Hepatocyte (in vitro differentiated cells): ENCODE measurements around the gene MAP3K4. TPM values are rescaled to one million over a fixed set of nuclear protein-coding genes. Genes with fewer than 3 reads are reported as not detected.
A peak's percentile ranks its signal among the peaks of the same experiment; 100 is the strongest.
"Not testable (repeated sequence)": the region's sequence is repeated elsewhere in the genome, so short reads cannot be mapped to it uniquely, and the experiment has no call there.

Experiments
- DNase-seq: peaks from one replicate; pipeline ENCODE4 v3.0.0-alpha.2; 2016; ENCODE audit warnings: low spot score
- H2AFZ ChIP-seq: fragments of 200-600 bp; sonication (generic); 2 replicates; pipeline ENCODE4 v1.6.0; 2016; ENCODE audit warnings: antibody characterized with exemption, mild to moderate bottlenecking
- H3K27ac ChIP-seq: fragments of 200-600 bp; sonication (generic); 2 replicates; pipeline ENCODE4 v1.5.1; 2016; ENCODE audit warnings: mild to moderate bottlenecking
- H3K27me3 ChIP-seq: fragments of 200-600 bp; sonication (generic); 2 replicates; pipeline ENCODE4 v1.6.1; 2016
- H3K36me3 ChIP-seq: fragments of 200-600 bp; sonication (generic); replicated peaks from 2 replicates; pipeline ENCODE4 v1.5.1; 2016; ENCODE audit warnings: low read depth; ENCODE audit not compliant: insufficient read depth
- H3K4me1 ChIP-seq: fragments of 200-600 bp; sonication (generic); 2 replicates; pipeline ENCODE4 v1.5.1; 2016; ENCODE audit warnings: mild to moderate bottlenecking, moderate library complexity; ENCODE audit not compliant: insufficient read depth
- H3K4me2 ChIP-seq: fragments of 200-600 bp; sonication (generic); 2 replicates; pipeline ENCODE4 v1.6.0; 2016
- H3K4me3 ChIP-seq: fragments of 200-600 bp; sonication (generic); 2 replicates; pipeline ENCODE4 v1.5.1; 2016; ENCODE audit warnings: mild to moderate bottlenecking
- H3K79me2 ChIP-seq: fragments of 200-600 bp; sonication (generic); 2 replicates; pipeline ENCODE4 v1.6.0; 2017; ENCODE audit warnings: mild to moderate bottlenecking
- H3K9me2 ChIP-seq: fragments of 200-600 bp; sonication (generic); replicated peaks from 2 replicates; pipeline ENCODE4 v1.6.0; 2017; ENCODE audit warnings: mild to moderate bottlenecking; ENCODE audit not compliant: insufficient read depth
- H3K9me3 ChIP-seq: fragments of 200-600 bp; sonication (generic); 2 replicates; pipeline ENCODE4 v1.5.1; 2016; ENCODE audit warnings: low read depth, mild to moderate bottlenecking
- H4K20me1 ChIP-seq: fragments of 200-600 bp; sonication (generic); 2 replicates; pipeline ENCODE4 v1.6.0; 2016; ENCODE audit warnings: mild to moderate bottlenecking; ENCODE audit not compliant: insufficient read depth, poor library complexity, severe bottlenecking
- EZH2 ChIP-seq: fragments of 200-600 bp; sonication (generic); IDR thresholded peaks from 2 replicates; pipeline ENCODE4 v1.6.1; 2016; ENCODE audit warnings: antibody characterized with exemption, mild to moderate bottlenecking, borderline replicate concordance
- EZH2phosphoT487 ChIP-seq: fragments of 200-600 bp; sonication (generic); IDR thresholded peaks from one replicate; pipeline ENCODE4 v1.6.1; 2018; ENCODE audit warnings: antibody characterized with exemption, mild to moderate bottlenecking, low read depth, moderate library complexity; ENCODE audit not compliant: unreplicated experiment, severe bottlenecking
- WGBS: methylation state at CpG from one replicate; pipeline ENCODE4 v1.1.6; 2016; ENCODE audit warnings: low lambda C conversion rate; ENCODE audit errors: missing lambda C conversion rate; 5-methylcytosine and 5-hydroxymethylcytosine counted together
- polyA plus RNA-seq: library from polyadenylated mRNA; unstranded; fragments of >200 nt; fragmentation: Nextera tagmentation; extraction: Ambion mirVana; gene quantifications from 2 replicates; pipeline ENCODE4 v1.2.1, GENCODE V29; 2016
- total RNA-seq: library from RNA; depleted of rRNA; stranded (reverse); fragments of >200 nt; gene quantifications from 2 replicates; pipeline ENCODE4 v1.2.3, GENCODE V29; 2014
- TF ChIP-seq, protein P1 (sequence below): fragments of 200-600 bp; sonication (generic); IDR thresholded peaks from 2 replicates; pipeline ENCODE4 v1.5.1; 2016; ENCODE audit warnings: antibody characterized with exemption, mild to moderate bottlenecking; ENCODE audit not compliant: poor library complexity

Gene MAP3K4
- total and polyA plus RNA-seq, 2 experiments from 2014 or later, result 10.9 to 21.5 TPM

DNA sequence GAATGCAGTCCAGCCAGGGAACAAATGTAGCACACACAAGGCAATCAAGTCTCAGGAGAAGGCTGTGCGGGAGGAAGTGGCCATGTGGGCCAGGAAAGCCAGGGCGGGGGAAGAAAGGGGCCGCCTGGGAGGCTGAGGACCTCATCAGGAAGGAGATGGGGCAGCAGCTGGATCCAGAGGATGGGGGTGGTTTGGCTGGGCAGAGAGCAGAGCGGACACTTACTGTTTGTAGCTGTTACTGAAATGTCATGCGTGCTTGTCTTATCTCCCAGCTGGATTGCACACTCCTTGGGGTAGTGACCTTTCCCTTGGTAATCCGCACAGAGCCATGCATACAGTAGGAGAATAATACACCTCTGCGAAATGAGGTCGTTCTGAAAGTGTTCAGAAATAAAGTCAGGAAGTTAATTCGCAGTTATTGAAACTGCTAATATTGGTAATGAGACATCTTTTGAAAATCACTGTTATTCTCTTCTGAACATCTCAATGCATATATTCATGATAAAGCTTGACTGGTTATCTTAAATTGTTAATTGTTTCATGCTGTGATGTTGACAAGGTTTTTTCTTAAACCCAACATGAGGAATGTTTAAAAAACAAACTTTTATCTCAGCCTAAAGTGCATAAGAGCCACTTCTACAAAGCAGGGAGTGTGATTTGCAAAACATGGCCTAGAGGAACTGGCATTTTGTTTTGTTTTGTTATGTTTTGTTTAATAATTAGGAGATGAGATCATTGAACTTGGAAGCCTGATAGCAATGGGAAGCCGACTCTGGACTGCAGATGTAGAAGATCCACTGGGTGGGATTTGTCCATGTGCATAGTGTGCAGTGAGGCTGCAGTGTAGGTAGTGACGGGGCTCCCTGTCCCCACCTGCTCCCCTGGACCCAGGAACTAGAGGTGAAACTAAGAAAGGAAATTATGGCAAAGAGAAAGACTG, 18.0 kb upstream of the MAP3K4 start:
- H3K4me3 ChIP-seq, result no peak overlapping the region
- no peaks in the 10 kb centered on the region for H3K27me3 ChIP-seq
- no peaks in the 10 kb centered on the region for H3K36me3 ChIP-seq
- peaks cover 18% of the 10 kb centered on the region for H3K4me1 ChIP-seq
- H4K20me1 ChIP-seq, result no peaks in the 10 kb centered on the region
- no peaks in the 10 kb centered on the region for H3K79me2 ChIP-seq
- 53% methylated on average over 11 of the region's 11 CpGs for WGBS
- peak overlapping the region; percentile 15 for H3K4me2 ChIP-seq
- peak overlapping the region; percentile 22 for H2AFZ ChIP-seq
- H3K9me3 ChIP-seq, result no peaks in the 10 kb centered on the region
- H3K9me2 ChIP-seq, result no peaks in the 10 kb centered on the region
- H3K27ac ChIP-seq, result peak overlapping the region; percentile 70
- TF ChIP-seq, protein P1, sequence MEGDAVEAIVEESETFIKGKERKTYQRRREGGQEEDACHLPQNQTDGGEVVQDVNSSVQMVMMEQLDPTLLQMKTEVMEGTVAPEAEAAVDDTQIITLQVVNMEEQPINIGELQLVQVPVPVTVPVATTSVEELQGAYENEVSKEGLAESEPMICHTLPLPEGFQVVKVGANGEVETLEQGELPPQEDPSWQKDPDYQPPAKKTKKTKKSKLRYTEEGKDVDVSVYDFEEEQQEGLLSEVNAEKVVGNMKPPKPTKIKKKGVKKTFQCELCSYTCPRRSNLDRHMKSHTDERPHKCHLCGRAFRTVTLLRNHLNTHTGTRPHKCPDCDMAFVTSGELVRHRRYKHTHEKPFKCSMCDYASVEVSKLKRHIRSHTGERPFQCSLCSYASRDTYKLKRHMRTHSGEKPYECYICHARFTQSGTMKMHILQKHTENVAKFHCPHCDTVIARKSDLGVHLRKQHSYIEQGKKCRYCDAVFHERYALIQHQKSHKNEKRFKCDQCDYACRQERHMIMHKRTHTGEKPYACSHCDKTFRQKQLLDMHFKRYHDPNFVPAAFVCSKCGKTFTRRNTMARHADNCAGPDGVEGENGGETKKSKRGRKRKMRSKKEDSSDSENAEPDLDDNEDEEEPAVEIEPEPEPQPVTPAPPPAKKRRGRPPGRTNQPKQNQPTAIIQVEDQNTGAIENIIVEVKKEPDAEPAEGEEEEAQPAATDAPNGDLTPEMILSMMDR, result no peak
- no peak for TF ChIP-seq EZH2phosphoT487
- TF ChIP-seq EZH2, result no peak
- DNase-seq, result peak; percentile 60

DNA sequence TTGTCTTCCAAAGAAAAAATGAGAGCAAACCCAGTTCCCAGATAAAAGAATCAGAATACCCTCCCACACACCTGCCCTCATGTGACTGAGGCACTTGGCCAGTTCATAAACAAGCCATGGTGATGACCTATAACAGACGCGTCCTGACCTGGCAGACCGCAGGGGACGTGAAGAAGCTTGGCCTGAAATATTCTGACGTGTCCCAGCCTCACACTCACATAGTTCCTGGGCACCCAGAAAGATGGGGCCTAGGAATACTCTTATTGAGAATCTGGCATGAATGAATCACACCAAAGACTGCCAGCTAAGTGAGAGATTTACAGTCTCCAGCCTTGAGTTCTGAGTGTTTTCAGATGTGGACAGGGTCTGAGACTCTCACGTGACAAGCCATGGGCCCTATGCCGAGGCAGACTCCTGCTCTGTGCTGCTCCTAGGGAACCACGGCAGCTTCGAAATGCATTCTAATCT, 17.2 kb upstream of the MAP3K4 start:
- WGBS, result 45% methylated on average over 9 of the region's 9 CpGs
- Histone ChIP-seq H4K20me1 (no peaks in the 10 kb centered on the region), H3K9me3 (no peaks in the 10 kb centered on the region), H3K4me2 (no peak overlapping the region), H3K27me3 (no peaks in the 10 kb centered on the region), H3K27ac (peak overlapping the region; percentile 35), H2AFZ (no peak overlapping the region), H3K9me2 (no peaks in the 10 kb centered on the region), H3K4me3 (no peak overlapping the region), H3K36me3 (no peaks in the 10 kb centered on the region), H3K79me2 (no peaks in the 10 kb centered on the region), H3K4me1 (peaks cover 18% of the 10 kb centered on the region)
- DNase-seq, result peak; percentile 53
- no peak for TF ChIP-seq EZH2phosphoT487
- TF ChIP-seq, protein P1, result no peak
- no peak for TF ChIP-seq EZH2

DNA sequence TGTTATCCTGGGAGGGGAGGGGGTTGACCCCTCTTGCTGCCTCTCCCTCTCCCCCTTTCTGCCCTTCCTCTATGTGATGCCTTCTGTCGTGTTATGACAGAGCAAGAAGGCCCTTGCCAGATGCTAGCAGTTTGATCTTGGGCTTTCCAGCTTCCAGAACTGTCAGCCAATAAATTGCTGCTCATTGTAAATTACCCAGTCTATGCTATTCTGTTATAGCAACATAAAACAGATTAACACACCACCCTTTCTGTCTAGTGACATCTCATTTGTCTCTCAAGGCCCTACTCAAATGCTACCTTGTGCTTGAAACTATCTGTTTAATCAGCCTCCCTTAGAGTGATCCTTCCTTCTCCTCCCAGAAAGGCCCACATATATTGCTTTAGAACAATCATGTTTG, 16.4 kb upstream of the MAP3K4 start:
- H3K79me2 ChIP-seq, result no peaks in the 10 kb centered on the region
- TF ChIP-seq EZH2phosphoT487 (no peak), EZH2 (no peak)
- TF ChIP-seq, protein P1, result no peak

DNA sequence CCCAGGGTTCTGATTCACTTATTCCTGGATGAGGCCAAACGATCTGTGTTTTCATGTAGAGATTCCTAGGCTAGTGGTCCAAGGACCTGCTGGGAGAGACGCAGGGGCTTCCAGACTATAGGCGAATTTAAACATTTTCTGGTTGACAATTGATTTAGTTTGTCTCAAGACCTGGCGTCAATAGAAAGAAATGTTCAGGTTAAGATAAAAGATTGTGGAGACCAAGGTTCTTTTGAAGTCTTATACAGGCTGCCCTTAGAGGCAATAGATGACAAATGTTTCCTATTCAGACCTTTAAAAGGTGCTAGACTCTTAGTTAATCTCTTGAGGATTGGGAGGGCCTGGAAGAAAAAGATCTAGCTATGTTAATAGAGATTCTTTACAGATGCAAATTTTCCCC, 15.6 kb upstream of the MAP3K4 start:
- not testable (repeated sequence) for H2AFZ ChIP-seq, H3K27ac ChIP-seq, H3K79me2 ChIP-seq, DNase-seq, H3K4me2 ChIP-seq, H3K9me3 ChIP-seq, H4K20me1 ChIP-seq, H3K9me2 ChIP-seq, H3K4me3 ChIP-seq, H3K36me3 ChIP-seq, H3K27me3 ChIP-seq
- 82% methylated on average over 4 of the region's 4 CpGs for WGBS
- H3K4me1 ChIP-seq, result peaks cover 18% of the 10 kb centered on the region

More for the DNA sequence above, 16.4 kb upstream of the MAP3K4 start:
- H3K4me3 ChIP-seq, result no peak overlapping the region
- WGBS, result 64% methylated on average over 1 of the region's 1 CpG
- H4K20me1 ChIP-seq, result no peaks in the 10 kb centered on the region
- DNase-seq, result no peak
- no peaks in the 10 kb centered on the region for H3K27me3 ChIP-seq
- no peaks in the 10 kb centered on the region for H3K36me3 ChIP-seq
- no peak overlapping the region for H3K4me2 ChIP-seq
- no peaks in the 10 kb centered on the region for H3K9me3 ChIP-seq
- H3K27ac ChIP-seq, result no peak overlapping the region
- no peaks in the 10 kb centered on the region for H3K9me2 ChIP-seq
- no peak overlapping the region for H2AFZ ChIP-seq
- peaks cover 18% of the 10 kb centered on the region for H3K4me1 ChIP-seq
